H9 (cell line): ENCODE data around the gene RAB7B. TPM values are rescaled to one million over a fixed set of nuclear protein-coding genes. Genes with fewer than 3 reads are reported as not detected.

ENCODE experiments used
- DNase-seq: peaks from one replicate; pipeline ENCODE4 v3.0.0-alpha.2; 2017
- H2AFZ ChIP-seq: one replicate; pipeline ENCODE4 v1.6.1; 2013; ENCODE audit warnings: mild to moderate bottlenecking, low read length, control low read depth, moderate library complexity
- H2AK5ac ChIP-seq: 2 replicates; pipeline ENCODE4 v1.6.1; 2013; ENCODE audit warnings: low read length, control low read depth, mixed read lengths; ENCODE audit not compliant: insufficient read length
- H2BK120ac ChIP-seq: one replicate; pipeline ENCODE4 v1.6.1; 2013; ENCODE audit warnings: low read depth, mild to moderate bottlenecking, low read length, control low read depth, inconsistent platforms; ENCODE audit not compliant: poor library complexity, severe bottlenecking
- H2BK12ac ChIP-seq: 2 replicates; pipeline ENCODE4 v1.6.1; 2013; ENCODE audit warnings: low read length, control low read depth, mixed read lengths, low read depth; ENCODE audit not compliant: insufficient read length
- H2BK15ac ChIP-seq: 2 replicates; pipeline ENCODE4 v1.6.1; 2013; ENCODE audit warnings: low read depth, low read length, control low read depth
- H2BK20ac ChIP-seq: one replicate; pipeline ENCODE4 v1.6.1; 2013; ENCODE audit warnings: low read depth, mild to moderate bottlenecking, low read length, control low read depth, inconsistent platforms; ENCODE audit not compliant: poor library complexity, severe bottlenecking
- H2BK5ac ChIP-seq: 2 replicates; pipeline ENCODE4 v1.6.1; 2013; ENCODE audit warnings: low read length, control low read depth, mixed read lengths; ENCODE audit not compliant: insufficient read length
- H3K14ac ChIP-seq: 2 replicates; pipeline ENCODE4 v1.6.1; 2013; ENCODE audit warnings: low read length, control low read depth; ENCODE audit not compliant: insufficient read depth
- H3K18ac ChIP-seq: 2 replicates; pipeline ENCODE4 v1.6.1; 2013; ENCODE audit warnings: low read depth, mild to moderate bottlenecking, mixed read lengths, low read length, control low read depth; ENCODE audit not compliant: insufficient read length
- H3K23ac ChIP-seq: 2 replicates; pipeline ENCODE4 v1.6.1; 2013; ENCODE audit warnings: low read length, control low read depth, mixed read lengths, low read depth; ENCODE audit not compliant: insufficient read length
- H3K23me2 ChIP-seq: 2 replicates; pipeline ENCODE4 v1.6.1; 2013; ENCODE audit warnings: low read depth, mild to moderate bottlenecking, mixed read lengths, low read length, control low read depth; ENCODE audit not compliant: insufficient read length, poor library complexity, severe bottlenecking
- H3K27ac ChIP-seq: 2 replicates; pipeline ENCODE4 v1.5.1; 2013; ENCODE audit warnings: low read length, control low read depth, mixed read lengths, low read depth; ENCODE audit not compliant: insufficient read length
- H3K27me3 ChIP-seq: 2 replicates; pipeline ENCODE4 v1.6.1; 2013; ENCODE audit warnings: low read length, control low read depth, inconsistent platforms; ENCODE audit not compliant: insufficient read depth
- H3K4ac ChIP-seq: 2 replicates; pipeline ENCODE4 v1.6.1; 2013; ENCODE audit warnings: low read depth, mild to moderate bottlenecking, control low read depth, inconsistent platforms, low read length, moderate library complexity
- H3K4me1 ChIP-seq: 2 replicates; pipeline ENCODE4 v1.6.1; 2013; ENCODE audit warnings: low read length, control low read depth, inconsistent platforms; ENCODE audit not compliant: insufficient read depth
- H3K4me2 ChIP-seq: 2 replicates; pipeline ENCODE4 v1.6.1; 2013; ENCODE audit warnings: low read length, control low read depth, mixed read lengths; ENCODE audit not compliant: insufficient read length, insufficient read depth
- H3K56ac ChIP-seq: 2 replicates; pipeline ENCODE4 v1.6.1; 2013; ENCODE audit warnings: low read depth, mild to moderate bottlenecking, mixed read lengths, low read length, control low read depth; ENCODE audit not compliant: insufficient read length
- H3K79me1 ChIP-seq: 2 replicates; pipeline ENCODE4 v1.6.1; 2013; ENCODE audit warnings: low read depth, mild to moderate bottlenecking, moderate library complexity, low read length, control low read depth, inconsistent platforms; ENCODE audit not compliant: insufficient read depth, poor library complexity, severe bottlenecking
- H3K79me2 ChIP-seq: 2 replicates; pipeline ENCODE4 v1.6.1; 2013; ENCODE audit warnings: low read length, control low read depth, inconsistent platforms; ENCODE audit not compliant: insufficient read depth
- H3K9ac ChIP-seq: 2 replicates; pipeline ENCODE4 v1.6.1; 2013; ENCODE audit warnings: low read length, control low read depth, mixed read lengths; ENCODE audit not compliant: insufficient read length; ENCODE audit errors: extremely low read depth
- H3K9me3 ChIP-seq: one replicate; pipeline ENCODE4 v1.6.1; 2013; ENCODE audit warnings: low read depth, low read length, inconsistent platforms; ENCODE audit not compliant: control insufficient read depth
- H3T11ph ChIP-seq: one replicate; pipeline ENCODE4 v1.6.1; 2013; ENCODE audit warnings: mild to moderate bottlenecking, low read length, control low read depth, inconsistent platforms
- H4K20me1 ChIP-seq: one replicate; pipeline ENCODE4 v1.6.1; 2013; ENCODE audit not compliant: control insufficient read depth, insufficient read length, insufficient read depth
- H4K5ac ChIP-seq: 2 replicates; pipeline ENCODE4 v1.6.1; 2013; ENCODE audit warnings: low read depth, mild to moderate bottlenecking, mixed read lengths, low read length, control low read depth; ENCODE audit not compliant: insufficient read length
- H4K8ac ChIP-seq: replicated peaks from 2 replicates; pipeline ENCODE4 v1.6.1; 2013; ENCODE audit warnings: low read length, control low read depth, mixed read lengths, low read depth; ENCODE audit not compliant: insufficient read length
- H4K91ac ChIP-seq: 2 replicates; pipeline ENCODE4 v1.6.1; 2013; ENCODE audit warnings: low read depth, mild to moderate bottlenecking, moderate library complexity, mixed read lengths, low read length, control low read depth; ENCODE audit not compliant: insufficient read length
- H3K27ac Mint-ChIP-seq, 3 experiments: 2 replicates in 2 of 3; 3 replicates in 1 of 3; pipeline ENCODE4 v1.8.0; 2020 to 2021; ENCODE audit warnings: mixed read lengths in 3 of 3, mild to moderate bottlenecking in 1 of 3, moderate library complexity in 1 of 3
- H3K27me3 Mint-ChIP-seq: 2 replicates; pipeline ENCODE4 v1.8.0; 2021; ENCODE audit warnings: low read depth, mild to moderate bottlenecking, moderate library complexity, mixed read lengths
- H3K36me3 Mint-ChIP-seq, 3 experiments: 2 replicates in 2 of 3; 3 replicates in 1 of 3; pipeline ENCODE4 v1.8.0; 2020 to 2021; ENCODE audit warnings: low read depth in 3 of 3, mixed read lengths in 3 of 3; ENCODE audit not compliant: insufficient read depth in 1 of 3
- H3K4me1 Mint-ChIP-seq, 2 experiments: 2 replicates each; pipeline ENCODE4 v1.8.0; 2020; ENCODE audit warnings: mixed read lengths in 2 of 2
- H3K4me3 Mint-ChIP-seq, 2 experiments: 2 replicates in 1 of 2; 3 replicates in 1 of 2; pipeline ENCODE4 v1.8.0; 2020 to 2021; ENCODE audit warnings: mild to moderate bottlenecking in 2 of 2, mixed read lengths in 2 of 2, moderate library complexity in 1 of 2
- H3K9me3 Mint-ChIP-seq, 2 experiments: 2 replicates in 1 of 2; 3 replicates in 1 of 2; pipeline ENCODE4 v1.8.0; 2020; ENCODE audit warnings: mild to moderate bottlenecking in 2 of 2, mixed read lengths in 2 of 2, moderate library complexity in 1 of 2
- WGBS: extraction: QIAGEN DNeasy Blood & Tissue Kit; methylation state at CpG from one replicate; pipeline ENCODE4 v1.1.7; 2013; ENCODE audit warnings: missing lambda C conversion rate, low lambda C conversion rate, mixed read lengths; ENCODE audit not compliant: insufficient read length; ENCODE audit errors: extremely low coverage; 5-methylcytosine and 5-hydroxymethylcytosine counted together
- total RNA-seq: library from RNA; stranded (reverse); gene quantifications from 2 replicates; pipeline ENCODE4 v1.2.1, GENCODE V29; 2021
- TF ChIP-seq, protein P1 (sequence below): fragments of 200-600 bp; sonication (generic); conservative IDR thresholded peaks from 3 replicates; pipeline ENCODE4 v1.8.0; 2021; ENCODE audit warnings: antibody characterized with exemption, mild to moderate bottlenecking

RAB7B gene
- total RNA-seq, 1 experiment from 2014 or later = 0.68 TPM

DNA sequence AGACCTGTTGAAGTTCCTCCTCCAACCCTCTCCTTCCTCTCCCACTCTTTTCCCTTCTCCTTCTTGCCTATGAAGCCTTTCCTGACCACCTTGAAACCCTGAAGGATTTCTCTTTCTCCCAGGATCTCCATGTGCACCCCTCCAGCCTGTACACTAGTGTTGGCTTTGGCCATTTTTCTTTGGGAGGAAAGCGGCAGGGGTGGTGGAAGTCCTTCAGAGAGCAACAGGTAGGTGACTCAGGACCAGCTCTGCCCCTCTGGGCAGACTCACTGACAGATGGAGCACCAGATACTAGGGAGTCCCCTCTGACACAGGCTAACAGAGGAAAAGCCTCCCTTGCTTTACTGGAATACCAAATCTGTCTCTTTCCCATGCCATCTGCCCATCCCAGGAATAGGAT is 64.5 kb downstream of the RAB7B start:
- H3K9me3 ChIP-seq = no peaks in the 10 kb centered on the region
- H3K4me1 Mint-ChIP-seq = peaks cover 54 to 57% of the 10 kb centered on the region in 2 experiments
- no peaks in the 10 kb centered on the region for H3K23me2 ChIP-seq
- no peak overlapping the region for H3K4ac ChIP-seq
- no peak overlapping the region for H2BK12ac ChIP-seq
- H3K23ac ChIP-seq = no peak overlapping the region
- no peak overlapping the region for H4K8ac ChIP-seq
- no peak overlapping the region for H2BK15ac ChIP-seq
- no peak overlapping the region for H3K14ac ChIP-seq
- no peak overlapping the region for H2BK120ac ChIP-seq
- WGBS = no CpG with 5 or more reads among the region's 1 CpG
- no peak overlapping the region for H4K91ac ChIP-seq
- no peak overlapping the region for H3K27ac Mint-ChIP-seq
- no peaks in the 10 kb centered on the region for H3K27me3 ChIP-seq
- H3K27ac ChIP-seq = no peak overlapping the region
- H2AK5ac ChIP-seq = no peak overlapping the region
- H2AFZ ChIP-seq = no peak overlapping the region
- TF ChIP-seq, protein P1, sequence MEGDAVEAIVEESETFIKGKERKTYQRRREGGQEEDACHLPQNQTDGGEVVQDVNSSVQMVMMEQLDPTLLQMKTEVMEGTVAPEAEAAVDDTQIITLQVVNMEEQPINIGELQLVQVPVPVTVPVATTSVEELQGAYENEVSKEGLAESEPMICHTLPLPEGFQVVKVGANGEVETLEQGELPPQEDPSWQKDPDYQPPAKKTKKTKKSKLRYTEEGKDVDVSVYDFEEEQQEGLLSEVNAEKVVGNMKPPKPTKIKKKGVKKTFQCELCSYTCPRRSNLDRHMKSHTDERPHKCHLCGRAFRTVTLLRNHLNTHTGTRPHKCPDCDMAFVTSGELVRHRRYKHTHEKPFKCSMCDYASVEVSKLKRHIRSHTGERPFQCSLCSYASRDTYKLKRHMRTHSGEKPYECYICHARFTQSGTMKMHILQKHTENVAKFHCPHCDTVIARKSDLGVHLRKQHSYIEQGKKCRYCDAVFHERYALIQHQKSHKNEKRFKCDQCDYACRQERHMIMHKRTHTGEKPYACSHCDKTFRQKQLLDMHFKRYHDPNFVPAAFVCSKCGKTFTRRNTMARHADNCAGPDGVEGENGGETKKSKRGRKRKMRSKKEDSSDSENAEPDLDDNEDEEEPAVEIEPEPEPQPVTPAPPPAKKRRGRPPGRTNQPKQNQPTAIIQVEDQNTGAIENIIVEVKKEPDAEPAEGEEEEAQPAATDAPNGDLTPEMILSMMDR = no peak
- no peaks in the 10 kb centered on the region for H3K79me1 ChIP-seq
- DNase-seq = no peak
- H3K4me2 ChIP-seq = no peak overlapping the region
- H2BK5ac ChIP-seq = no peak overlapping the region
- H3K36me3 Mint-ChIP-seq = no peaks in the 10 kb centered on the region
- H3K9ac ChIP-seq = no peak overlapping the region
- H3K27me3 Mint-ChIP-seq = peaks cover 19% of the 10 kb centered on the region
- no peak overlapping the region for H3K18ac ChIP-seq
- H4K20me1 ChIP-seq = no peaks in the 10 kb centered on the region
- H3K79me2 ChIP-seq = no peaks in the 10 kb centered on the region
- H3T11ph ChIP-seq = no peak overlapping the region
- peaks cover 8% of the 10 kb centered on the region; the same call in 1 of the 2 replicates for H3K4me1 ChIP-seq
- no peak overlapping the region for H4K5ac ChIP-seq
- H3K4me3 Mint-ChIP-seq = no peak overlapping the region
- no peak overlapping the region for H2BK20ac ChIP-seq
- H3K56ac ChIP-seq = no peak overlapping the region
- no peaks in the 10 kb centered on the region for H3K9me3 Mint-ChIP-seq
